HG03520 (cell line): ENCODE data around the gene PNLIPRP1.
A peak's percentile ranks its signal among the peaks of the same experiment; 100 is the strongest.

Experiments used
- ATAC-seq: cut with Tn5 transposase; IDR thresholded peaks from one replicate; pipeline ENCODE4 v1.9.1; 2021; ENCODE audit warnings: mild to moderate bottlenecking, moderate library complexity; ENCODE audit not compliant: unreplicated experiment

PNLIPRP1 gene

DNA sequence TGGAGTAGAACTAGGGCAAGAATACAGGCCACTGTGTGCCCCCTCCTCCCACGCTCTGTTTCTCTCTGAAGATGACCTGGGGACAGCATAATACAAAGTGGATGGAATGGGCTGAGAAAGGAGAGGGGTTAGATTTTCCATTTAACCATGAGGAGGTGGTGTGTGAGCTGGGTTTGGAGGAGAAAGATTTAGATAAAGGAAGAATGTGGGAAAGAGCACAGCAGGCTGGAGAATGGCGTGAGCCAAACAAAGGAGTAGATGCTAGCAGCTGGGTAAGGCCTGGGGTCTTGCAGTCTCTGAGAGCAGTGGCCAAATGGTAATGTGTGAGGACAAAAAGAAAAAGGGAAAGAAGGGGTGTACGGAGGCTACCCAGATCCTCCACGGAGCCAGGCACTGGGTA, 38.6 kb downstream of the PNLIPRP1 start:
- ATAC-seq = no peak

DNA sequence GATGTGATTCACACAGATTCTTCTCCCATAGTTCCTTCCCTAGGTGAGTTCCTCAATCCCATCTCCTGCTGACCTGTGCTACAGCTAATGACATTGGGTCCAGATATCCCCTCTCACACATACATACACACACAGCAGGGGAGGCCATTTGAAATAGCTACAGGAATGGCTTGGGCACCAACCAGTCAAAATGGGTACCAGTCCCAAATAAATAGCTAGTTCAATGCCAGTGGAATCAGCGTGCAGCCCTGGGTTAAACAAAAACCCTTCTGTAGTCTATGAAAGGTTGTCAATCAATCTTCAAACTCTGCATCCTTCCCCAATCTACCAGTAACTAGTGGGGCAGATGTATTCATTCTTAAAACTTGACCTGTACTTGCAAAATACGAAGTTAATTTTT, 39.3 kb downstream of the PNLIPRP1 start:
- ATAC-seq = no peak

DNA sequence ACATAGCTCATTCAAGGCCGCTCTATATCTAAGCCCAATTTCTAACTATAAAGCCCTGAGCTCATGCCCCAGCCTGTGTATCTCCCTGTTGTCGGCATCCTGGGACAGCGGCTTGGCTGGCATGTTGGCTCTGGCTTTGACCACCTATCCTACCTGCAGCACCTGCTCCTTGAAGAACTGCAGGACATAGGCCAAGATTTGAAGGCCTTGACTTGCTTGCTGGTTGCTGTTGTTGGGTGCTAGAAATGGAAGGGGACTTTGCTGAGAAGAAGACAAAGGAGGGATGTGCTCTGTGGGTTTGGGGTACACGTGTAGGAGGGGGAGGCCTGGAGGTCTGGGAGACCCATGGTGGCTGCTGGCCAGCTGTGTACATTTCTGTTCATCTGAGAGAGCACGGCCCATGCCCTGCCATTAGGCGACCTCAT, 41.1 kb downstream of the PNLIPRP1 start:
- ATAC-seq = no peak

DNA sequence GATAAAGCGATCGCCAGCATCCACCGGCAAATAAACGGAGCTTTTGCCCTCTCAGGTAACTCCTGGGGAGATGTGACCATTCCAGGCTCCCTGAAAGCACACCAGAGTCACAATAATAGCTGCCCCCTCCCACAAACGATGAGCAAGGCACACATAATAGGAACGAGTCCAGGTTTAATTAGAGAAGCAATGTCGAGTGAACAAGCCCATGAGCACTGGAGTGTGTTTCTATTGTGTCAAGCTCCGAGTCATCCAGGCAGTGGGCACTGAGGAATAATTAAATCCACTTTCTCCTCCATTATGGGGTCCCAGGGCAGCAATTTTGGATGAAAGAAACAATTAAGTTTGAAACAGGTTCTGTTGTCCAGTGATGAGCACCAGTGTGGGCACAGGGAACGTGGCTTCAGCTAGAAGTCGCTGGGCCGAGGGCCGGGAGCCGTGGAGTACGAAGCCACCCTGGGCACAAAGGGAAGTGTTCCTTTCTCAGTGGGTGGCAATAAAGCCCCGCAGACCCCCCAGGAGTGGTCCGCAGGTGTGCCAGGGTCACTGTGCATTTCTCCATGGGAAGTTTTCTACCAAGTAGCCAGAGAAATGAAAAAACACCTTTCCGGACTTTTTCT, 41.9 kb downstream of the PNLIPRP1 start:
- ATAC-seq = no peak

DNA sequence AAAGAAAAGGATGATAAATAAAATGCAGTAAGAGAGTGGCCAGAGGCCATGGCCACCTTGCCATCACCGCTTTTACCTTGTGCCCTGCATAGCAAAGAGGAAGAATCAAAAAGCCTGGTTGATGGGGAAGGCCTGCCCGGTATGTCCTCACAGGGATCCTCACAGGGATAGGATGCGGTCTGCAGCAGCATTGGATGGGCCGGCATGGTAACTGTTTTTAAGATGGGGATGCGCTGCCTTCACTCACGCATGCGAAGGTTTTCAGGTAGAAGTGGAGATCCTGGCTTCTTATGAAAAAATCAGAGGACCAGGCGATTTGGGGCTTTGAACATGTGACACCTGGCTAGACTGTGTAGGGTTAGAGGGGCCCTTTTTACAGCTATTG, 42.4 kb downstream of the PNLIPRP1 start:
- ATAC-seq = no peak

DNA sequence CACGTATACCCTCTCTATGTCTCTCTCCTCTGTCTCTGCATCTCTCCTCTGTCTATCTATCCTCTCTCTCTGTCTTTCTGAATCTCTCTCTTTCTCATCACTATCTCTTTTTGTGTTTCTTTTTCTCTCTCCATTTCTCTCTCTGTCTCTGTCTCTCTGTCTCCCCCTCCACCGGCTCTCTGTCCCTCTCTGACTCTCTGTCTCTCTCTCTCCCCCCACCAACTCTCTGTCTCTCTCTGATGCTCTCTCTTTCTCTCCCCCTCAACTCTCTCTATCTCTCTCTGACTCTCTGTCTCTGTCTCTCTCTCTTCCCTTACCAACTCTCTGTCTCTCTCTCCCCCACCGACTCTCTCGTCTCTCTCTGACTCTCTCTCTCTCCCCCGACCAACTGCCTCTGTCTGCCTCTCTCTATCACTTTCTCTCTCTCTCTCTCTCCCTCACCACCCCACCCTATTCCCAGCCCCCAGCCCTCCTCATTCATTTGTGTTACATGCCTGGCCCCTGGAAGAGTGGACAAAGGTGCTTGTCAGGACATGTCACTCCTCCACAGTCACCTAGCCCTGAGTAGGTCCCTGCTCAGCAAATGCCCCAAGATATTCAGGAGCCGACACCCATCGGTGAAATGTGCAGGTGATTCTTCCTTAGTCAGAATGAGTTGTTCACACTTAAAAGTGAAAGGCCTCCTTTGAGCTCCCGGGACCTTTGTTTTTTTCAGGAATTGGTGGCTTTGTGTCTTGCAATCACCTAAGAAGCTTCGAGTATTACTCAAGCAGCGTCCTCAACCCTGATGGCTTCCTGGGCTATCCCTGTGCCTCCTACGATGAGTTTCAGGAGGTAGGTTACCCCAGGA, 43.6 kb downstream of the PNLIPRP1 start:
- ATAC-seq = no peak

DNA sequence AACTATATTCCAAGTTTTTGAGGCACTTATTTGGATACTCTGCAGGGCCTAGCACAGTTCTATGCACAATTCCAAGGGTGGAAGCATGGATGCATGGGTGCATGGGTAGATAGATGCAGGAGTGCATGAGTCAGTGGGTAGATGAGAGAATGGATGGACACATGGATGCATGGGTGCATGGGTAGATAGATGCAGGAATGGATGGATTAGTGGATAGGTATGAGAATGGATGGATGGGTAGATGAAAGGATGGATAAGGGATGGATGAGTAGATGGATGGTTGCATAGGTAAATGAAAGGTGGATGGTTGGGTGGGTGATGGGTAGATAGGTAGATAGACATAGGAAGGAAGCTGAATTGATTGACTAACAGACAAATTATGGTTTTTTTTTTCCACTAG, 45.6 kb downstream of the PNLIPRP1 start:
- no peak for ATAC-seq

DNA sequence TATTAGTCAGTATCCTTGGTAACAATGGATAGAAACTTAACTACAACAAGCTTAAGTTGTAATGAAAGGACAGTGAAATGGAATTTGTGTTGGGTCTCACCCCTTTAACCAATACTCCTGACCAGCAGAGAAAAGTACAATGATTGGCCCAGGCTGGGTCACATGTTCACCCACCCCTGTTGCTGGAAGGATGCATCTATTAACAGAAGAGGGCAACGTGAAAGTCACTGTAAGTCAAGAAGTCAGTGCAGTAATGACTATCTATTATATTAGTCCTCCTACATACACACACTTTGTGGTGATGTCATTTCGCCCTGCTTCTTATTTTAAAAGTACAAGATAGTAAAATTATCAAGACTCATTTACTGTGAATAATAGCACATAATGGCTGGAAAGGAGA, 46.2 kb downstream of the PNLIPRP1 start:
- ATAC-seq = no peak

DNA sequence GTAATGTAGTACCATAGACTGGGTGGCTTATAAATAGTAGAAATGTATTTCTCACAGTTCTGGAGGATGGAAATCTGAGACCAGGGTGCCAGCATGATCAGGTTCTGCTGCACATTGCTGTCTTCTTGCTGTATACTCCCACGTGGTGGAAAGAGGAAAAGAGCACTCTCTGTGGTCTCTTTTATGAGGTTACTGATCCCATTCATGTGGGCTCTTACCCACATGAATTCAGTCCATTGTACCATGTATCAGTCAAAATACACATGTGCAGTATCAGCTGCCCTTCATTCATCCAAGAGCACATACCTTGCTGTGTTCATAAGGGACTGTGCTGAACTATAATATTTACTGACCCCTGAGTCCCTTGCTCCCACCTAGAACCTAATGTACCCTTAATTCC, 47.1 kb downstream of the PNLIPRP1 start:
- no peak for ATAC-seq

DNA sequence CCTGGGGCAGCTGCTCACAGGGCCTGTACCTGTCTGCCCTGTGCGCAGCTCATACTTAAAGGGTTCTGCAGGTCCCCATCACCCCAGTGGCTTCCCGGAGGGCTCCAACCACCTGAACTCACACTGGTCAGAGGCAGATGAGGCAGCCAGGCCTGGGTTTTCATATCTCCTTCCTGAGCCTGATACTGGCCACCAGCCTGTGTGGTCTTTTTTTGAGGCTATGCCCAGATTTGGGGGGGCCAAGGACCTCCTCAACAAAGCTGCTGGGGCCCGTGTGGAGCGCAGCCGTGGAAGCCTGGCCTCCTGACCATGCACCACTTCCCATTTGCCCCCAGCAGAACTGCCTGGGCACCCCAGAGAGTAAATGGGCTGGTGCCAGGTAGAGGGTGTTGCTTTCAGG, 55.7 kb downstream of the PNLIPRP1 start:
- no peak for ATAC-seq

DNA sequence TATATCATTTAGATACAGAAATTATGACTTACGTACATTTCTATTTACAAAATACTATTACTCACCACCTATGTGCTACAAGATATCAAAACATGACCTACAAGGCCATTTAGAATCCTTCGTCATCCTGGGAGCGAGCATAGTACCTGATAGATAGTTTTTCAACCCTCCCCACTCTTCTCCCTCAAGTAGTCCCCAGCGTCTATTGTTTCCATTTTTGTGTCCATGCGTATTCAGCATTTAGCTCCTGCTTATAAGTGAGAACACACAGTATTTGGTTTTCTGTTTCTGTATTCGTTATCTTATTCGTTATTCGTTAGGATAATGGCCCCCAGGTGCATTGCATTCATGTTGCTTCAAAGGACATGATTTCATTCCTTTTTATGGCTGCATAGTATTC, 58.1 kb downstream of the PNLIPRP1 start:
- no peak for ATAC-seq

DNA sequence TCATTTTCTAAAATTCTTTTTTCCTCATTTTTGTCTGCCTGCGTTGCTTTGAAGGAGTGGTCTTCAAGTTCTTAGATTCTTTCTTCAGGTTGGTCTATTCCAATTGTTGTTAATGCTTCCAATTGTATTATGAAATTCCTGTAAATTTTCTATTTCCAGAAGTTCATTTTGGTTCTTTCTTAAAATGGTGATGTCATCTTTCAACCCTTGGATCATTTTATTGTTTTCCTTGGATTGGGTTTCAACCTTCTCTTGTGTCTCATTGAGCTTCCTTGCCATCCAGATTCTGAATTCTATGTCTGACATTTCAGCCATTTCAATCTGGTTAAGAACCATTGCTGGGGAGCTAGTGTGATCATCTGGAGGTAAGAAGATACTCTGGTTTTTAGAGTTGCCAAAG, 63.1 kb downstream of the PNLIPRP1 start:
- no peak for ATAC-seq

DNA sequence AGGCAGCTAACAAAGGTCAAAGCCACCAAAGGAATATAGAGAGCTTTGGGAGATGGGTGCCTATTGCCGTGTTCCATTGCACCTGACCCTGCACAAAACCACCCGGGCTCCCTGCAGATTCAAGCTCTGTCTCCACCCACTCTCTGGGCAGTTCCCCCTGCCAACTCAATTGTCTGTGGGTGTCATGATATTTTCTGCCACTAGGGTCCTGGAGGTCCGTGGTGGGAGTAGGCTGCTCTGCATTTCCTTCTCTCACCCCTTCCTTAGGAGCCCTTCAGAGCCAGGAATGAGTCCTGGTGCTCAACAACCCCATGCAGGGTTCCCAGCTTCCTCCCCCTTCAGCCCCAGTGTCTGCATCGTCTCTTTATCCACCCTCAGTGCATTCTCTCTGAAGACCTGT, 64.1 kb downstream of the PNLIPRP1 start:
- ATAC-seq = peak; percentile 68

DNA sequence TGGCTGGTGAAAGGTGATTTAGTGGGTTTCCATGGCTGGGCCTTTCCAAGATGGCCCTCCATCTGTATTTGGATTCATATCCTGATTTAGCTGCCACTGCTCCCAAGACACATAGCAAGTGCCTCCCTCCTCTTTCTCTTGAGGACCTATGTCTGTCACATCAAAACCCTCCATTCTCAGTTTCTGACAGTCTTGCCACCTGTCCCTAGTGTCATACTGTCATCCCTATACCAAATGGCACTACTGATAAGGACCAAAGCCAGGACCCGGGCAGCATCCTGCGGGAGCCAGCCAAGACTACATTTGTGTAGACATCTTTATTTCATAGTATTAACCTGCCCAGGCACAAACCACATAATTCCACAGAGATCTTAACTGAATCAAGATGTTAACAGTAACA, 64.8 kb downstream of the PNLIPRP1 start:
- no peak for ATAC-seq

DNA sequence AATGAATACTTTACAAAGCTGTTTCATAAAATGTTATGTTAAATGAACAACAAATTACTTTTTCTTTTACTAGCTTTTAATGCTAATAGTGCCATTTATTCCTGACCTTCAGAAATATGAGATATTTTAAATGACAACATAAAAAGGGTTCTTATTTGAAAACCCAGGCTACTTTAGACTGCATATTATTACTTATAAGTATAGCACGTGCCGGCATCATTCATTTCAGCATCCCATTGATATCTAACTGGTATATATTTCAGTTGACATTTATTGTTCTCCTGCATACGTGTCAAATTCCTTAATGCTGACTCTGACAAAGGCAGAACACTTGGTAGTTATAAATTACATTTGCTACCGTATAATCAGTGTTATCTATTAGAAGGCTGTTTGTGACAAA, 65.3 kb downstream of the PNLIPRP1 start:
- ATAC-seq = no peak

DNA sequence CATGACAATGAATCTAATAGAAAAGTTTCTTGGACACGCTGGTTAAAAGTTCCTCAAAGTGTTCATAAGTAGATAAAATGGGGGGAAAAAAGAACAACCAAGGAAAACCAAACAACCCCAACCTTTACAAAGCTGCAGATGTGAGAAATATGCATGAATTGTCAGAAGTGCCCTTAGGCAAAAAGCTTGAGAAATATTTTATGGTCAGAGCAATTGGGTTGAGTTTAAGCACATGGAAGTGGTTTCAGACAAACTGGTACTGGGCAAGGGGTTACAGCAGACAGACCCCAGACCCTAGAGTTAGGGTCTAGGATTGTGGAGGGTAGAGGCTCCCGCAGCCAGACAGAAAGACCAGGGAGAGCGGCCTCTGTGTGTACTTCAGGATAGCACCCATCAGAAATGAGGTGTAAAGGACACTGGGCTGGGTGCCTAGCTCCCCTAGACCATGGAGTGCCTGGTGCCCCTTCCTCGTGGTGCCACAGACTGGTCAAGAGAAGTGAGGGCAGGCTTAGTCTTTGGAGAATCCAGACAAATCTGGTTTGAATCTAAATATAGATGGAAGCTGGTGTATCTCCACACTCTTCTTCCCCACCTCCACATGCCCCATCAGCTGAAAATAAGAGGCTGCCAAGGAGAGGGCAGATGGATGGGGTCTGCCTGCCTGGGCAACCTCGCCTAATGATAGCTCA, 67.2 kb downstream of the PNLIPRP1 start:
- no peak for ATAC-seq
